ENCODE measurements around the gene UNK. TPM values are rescaled to one million over a fixed set of nuclear protein-coding genes. Genes with fewer than 3 reads are reported as not detected.

The UNK gene
- total RNA-seq, 4 donors from 2014 or later, result 26.5 to 42.5 (median 31.9) TPM

DNA sequence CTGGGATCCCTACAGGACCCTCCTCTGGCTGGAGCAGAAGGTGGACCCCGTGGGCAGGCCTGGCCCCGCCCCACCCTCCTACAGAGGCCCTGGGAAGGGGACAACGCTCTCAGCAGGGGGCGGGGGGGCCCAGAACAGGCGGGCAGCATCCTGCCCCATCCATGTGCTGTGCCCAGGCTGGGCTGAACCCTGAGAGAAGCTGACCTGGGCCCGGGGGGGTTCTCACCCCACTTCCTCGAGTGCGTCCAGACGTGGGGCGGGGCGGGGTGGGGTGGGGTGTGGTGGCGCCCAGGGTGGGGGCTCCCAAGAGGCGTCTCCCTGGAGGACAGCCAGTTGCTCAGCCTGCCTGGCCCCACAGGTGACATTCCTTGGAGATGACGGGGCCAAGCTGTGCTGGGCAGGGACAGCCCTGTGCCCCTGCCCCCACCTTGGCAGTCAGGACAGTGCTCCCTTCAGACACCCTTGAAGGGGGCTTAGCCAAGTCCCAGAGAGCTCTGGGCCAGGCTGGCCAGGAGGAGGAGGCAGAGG lies 60.0 kb downstream of the UNK start:
- no peak for TF ChIP-seq POLR2A (IDR thresholded peaks at IDR 0.05)
- TF ChIP-seq, protein P1, sequence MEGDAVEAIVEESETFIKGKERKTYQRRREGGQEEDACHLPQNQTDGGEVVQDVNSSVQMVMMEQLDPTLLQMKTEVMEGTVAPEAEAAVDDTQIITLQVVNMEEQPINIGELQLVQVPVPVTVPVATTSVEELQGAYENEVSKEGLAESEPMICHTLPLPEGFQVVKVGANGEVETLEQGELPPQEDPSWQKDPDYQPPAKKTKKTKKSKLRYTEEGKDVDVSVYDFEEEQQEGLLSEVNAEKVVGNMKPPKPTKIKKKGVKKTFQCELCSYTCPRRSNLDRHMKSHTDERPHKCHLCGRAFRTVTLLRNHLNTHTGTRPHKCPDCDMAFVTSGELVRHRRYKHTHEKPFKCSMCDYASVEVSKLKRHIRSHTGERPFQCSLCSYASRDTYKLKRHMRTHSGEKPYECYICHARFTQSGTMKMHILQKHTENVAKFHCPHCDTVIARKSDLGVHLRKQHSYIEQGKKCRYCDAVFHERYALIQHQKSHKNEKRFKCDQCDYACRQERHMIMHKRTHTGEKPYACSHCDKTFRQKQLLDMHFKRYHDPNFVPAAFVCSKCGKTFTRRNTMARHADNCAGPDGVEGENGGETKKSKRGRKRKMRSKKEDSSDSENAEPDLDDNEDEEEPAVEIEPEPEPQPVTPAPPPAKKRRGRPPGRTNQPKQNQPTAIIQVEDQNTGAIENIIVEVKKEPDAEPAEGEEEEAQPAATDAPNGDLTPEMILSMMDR (IDR thresholded peaks at IDR 0.05), result no peak
- intact Hi-C loops (cut with DNase I; ENCODE audit: low total_unique reads), result loop anchor here (10.0 kb wide), 1 partner anchor 70 kb away; a partner anchor contains a TSS
- WGBS, 2 donors, result 11 to 16% methylated on average over 9 to 11 of the region's 14 CpGs
- DNase-seq (ENCODE audit: low spot score in 2 of 2), result no peak
- no peak overlapping the region for H3K4me3 ChIP-seq (ENCODE audit: low read depth, poor library complexity, severe bottlenecking)

DNA sequence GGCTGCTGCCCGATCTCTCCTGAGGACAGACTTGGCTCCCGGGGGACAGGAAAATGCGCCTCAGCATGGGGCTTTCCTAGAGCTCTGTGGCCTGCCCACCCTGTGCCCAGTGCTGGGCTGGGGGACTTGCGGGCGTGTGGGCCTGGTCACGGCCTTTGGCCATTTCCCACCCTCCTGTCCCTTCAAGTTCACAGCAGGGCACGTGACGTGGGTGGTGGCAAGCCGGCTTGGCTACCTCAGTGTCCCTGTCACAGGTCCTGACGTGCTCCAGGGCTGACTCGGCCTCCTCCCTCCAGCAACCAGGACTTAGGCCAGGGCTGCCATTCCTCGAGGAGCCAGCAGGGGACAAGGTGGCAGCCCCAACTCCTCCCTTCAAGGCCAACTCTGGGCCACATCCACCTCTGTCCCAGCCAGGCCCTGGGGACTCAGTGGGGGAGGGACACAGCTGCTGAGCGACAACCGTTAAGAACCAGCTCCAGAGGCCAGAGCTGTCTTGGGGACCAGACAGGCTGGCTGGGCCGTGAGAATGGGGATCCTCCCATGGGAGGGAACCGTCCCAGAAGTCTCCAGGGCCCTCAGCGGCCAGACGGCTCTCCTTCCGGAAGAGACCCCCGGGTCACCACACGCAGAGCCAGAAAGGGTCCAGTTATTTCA lies 60.6 kb downstream of the UNK start:
- 14 to 21% methylated on average over 20 of the region's 21 CpGs for WGBS, 2 donors
- TF ChIP-seq POLR2A (IDR thresholded peaks at IDR 0.05), result no peak
- TF ChIP-seq, protein P1 (IDR thresholded peaks at IDR 0.05), result peak in 1 of 3 donors; percentile 92
- peak; percentile 83 to 97 for DNase-seq (ENCODE audit: low spot score in 2 of 2)
- intact Hi-C loops (cut with DNase I; ENCODE audit: low total_unique reads), result loop anchor here (10.0 kb wide), 1 partner anchor 70 kb away; a partner anchor contains a TSS
- no peak overlapping the region for H3K4me3 ChIP-seq (ENCODE audit: low read depth, poor library complexity, severe bottlenecking)

DNA sequence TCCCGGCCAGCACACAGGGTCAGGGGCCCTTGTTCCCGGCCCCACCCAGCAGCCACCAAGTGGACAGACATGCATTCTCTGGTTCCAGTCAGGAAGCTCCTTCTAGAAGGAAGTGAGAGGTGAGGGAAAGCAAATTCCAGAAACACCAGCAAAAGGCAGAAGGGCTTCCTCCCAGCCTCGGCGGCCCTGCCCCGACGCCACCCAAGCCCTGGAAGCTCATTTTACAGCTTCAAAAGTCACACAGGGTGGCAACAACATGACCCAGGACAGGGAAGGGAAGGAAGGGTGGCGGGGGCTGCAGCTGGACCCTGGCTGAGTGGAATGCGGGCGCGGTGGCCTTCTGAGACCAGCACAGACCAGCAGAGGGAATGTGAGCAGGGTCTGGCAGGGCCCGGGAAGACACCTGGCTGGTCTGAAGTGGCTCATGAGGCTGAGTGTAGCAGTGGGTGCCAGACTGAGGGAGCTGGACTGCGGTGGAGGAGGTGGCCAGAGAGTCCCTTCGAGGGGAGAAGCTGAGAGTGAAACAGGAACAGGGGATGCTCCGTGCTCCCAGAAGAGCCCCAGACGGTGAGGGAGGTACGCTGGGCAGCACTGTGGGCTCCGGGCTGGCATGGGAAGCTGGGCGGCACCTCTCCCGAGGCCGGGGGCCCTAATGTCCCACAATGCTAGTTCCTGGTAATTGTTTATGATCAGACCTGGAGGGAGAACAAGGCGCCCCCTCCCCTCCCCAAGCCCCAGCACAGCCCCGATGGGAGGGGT lies 61.5 kb downstream of the UNK start:
- TF ChIP-seq, protein P1 (IDR thresholded peaks at IDR 0.05), result no peak
- TF ChIP-seq POLR2A (IDR thresholded peaks at IDR 0.05), result no peak
- H3K4me3 ChIP-seq (ENCODE audit: low read depth, poor library complexity, severe bottlenecking), result no peak overlapping the region
- 73 to 78% methylated on average over 22 of the region's 22 CpGs for WGBS, 2 donors
- intact Hi-C loops (cut with DNase I; ENCODE audit: low total_unique reads), result loop anchor here (10.0 kb wide), 1 partner anchor 71 kb away; a partner anchor contains a TSS
- DNase-seq (ENCODE audit: low spot score in 2 of 2), result no peak

DNA sequence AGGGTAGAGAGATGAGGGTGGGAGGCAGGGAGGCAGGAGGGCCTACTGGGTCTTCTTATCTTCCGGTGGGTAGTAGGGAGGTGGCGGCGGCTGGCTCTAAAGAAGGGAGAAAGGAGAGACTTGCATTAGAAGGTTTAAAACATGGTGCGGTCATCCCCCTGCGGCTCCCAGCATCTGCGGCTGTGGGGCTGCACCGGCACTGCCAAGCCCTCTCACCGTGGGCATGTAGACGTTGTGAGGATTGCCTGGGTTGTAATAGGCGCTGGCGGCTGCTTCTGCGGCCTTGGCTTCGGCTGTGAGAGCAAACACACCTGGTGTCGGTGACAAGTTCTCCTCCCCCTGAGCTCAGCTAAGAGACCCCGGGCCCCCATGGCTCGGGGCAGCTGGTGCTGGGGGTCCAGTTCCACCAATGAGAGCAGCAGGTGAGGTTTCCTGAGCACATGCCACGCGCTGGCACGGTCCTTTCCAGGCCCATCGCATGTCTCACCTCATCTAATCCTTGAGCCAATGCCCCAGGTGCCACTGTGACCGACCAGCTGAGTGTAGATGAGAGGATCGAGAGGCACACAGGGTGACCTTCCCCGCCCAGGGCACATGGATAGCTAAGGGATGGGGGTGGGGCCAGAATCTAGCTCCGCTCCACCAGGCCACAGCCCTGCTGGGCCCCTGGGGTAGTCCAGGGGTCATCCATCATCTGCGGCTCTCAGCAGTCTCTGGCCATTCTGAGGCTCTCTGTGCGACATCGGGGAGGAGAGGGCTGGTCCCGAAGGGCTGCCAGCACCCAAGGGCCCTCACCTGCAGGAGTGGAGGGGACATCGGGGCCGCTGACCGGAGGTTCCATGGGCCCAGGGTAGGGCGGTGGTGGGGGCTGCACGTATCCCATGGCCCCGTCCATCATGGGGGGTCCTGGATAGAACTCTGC lies 62.3 kb downstream of the UNK start:
- H3K4me3 ChIP-seq (ENCODE audit: low read depth, poor library complexity, severe bottlenecking), result no peak overlapping the region
- intact Hi-C loops (cut with DNase I; ENCODE audit: low total_unique reads), result loop anchor here (10.0 kb wide), 1 partner anchor 72 kb away; a partner anchor contains a TSS
- no peak for DNase-seq (ENCODE audit: low spot score in 2 of 2)
- 91% methylated on average over 32 to 34 of the region's 34 CpGs for WGBS, 2 donors
- TF ChIP-seq, protein P1 (IDR thresholded peaks at IDR 0.05), result no peak
- no peak for TF ChIP-seq POLR2A (IDR thresholded peaks at IDR 0.05)
